Measurements from ENCODE around the gene RTN1.

DNA sequence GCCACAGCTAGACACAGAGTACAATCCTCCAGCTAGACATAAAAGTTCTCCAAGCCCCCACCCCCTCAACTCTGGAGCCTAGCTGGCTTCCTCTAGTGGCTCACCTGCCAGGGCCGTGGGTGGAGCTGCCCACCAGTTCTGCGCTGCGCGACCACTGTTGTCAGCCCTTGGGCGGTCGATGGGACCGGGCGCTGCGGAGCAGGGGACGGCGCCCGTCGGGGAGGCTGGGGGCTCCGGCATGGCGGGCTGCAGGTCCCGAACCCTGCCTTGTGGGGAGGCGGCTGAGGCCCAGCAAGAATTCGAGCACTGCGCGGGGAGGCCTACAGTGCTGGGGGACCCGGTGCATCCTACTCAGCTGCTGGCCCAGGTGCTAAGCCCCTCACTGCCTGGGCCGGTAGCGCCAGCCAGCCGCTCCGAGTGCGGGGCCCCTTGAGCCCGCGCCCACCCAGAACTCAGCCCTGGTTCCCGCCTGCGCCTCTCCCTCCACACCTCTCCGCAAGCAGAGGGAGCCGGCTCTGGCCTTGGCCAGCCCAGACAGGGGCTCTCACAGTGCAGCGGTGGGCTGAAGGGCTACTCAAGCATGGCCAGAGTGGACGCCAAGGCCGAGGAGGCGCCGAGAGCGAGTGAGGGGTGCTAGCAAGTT, 51.0 kb downstream of the RTN1 start:
- TF ChIP-seq CTCF (IDR thresholded peaks at IDR 0.05) (no peak), POLR2A (IDR thresholded peaks at IDR 0.05) (no peak), EP300 (IDR thresholded peaks at IDR 0.05) (no peak), POLR2AphosphoS5 (IDR thresholded peaks at IDR 0.05) (no peak)

All from suprapubic skin (tissue), 4 donors.